SIG-M5 (cell line): ENCODE data around the gene PTGDS.

Experiments used
- DNase-seq: peaks from one replicate; lab custom pipeline; 2025; lab: John Stamatoyannopoulos, UW

Gene PTGDS

DNA sequence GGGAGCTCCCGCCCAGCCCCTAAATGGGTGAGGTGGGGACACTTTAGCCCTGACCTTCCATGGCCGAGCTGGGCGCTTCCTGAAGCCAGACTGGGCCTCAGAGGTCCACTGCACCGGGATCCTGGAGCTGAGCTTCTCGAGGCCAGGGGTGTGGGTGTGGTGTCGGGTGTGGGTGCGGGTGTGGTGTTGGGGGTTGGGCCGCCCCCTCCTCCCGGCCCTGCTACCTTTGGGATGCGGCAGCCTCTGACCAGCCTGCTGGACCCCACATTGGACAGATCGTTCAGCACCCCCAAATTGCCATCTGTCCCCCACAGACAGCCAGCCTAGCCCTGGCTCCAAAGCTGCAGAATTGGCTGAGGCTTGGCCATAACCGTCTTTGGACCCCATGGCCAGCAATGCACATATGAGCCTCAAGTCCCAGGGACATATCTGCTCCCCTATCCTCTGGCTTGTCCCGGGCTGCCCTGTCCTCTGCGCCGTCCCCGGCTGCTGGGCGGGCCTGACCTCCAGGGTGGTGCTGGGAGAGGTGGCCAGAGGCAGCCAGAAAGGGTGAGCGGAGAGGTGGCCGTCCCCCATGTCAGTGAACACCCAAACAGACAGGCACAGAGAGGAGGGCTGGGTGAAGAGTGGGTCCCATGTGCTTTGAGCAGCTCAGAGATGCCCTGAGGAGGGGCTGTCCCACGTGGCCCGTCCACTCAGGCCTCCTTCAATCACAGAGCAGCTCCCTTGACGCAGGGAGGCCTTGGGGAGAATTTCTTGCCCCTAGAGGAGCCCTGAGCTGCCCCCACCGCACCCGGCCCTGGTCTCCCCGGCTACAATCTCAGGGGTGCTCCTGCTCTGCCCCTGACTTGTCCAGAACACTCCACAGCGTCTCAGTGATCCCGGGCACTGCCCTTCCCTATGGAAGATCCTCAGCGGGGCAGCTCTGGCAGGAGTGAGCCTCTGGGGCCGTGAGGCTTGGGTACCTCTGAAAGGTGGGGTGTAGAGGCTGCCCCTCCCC is 3.4 kb upstream of the PTGDS start:
- DNase-seq = no peak

DNA sequence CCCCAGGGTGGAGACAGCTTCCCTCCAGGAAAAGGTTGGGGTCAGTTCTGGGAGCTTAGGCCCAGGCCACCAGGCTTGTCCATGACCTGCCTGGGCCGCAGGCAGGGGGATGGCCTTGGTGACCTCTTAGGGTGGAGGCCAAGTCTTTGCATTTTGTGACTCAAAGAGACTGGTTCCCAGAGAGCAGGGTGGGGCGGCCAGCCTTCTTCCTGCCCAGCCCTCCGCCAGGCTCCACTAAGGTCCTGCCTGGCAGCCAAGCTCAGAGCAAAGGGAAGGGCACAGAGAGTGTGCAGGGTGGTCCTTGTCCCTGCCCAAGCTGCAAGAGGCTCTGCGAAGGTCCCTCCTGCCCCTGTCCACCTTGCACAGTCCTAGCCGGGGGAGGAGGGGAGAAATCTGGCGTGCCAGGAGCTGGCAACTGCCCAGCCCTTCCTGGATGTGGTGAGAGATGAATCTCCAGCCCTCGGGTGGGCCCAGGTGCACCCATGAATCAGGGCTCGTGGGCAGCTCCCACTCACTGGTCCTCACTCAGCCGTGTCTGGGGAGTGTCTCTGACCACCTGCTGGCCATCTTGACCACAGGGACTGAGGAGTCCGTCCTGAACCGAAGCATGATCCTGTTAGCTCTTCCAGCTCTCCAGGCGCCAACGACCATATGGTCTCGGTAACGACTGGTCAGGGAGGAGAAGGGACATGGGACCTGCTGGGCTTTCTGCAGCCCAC is 2.3 kb upstream of the PTGDS start:
- DNase-seq = no peak

DNA sequence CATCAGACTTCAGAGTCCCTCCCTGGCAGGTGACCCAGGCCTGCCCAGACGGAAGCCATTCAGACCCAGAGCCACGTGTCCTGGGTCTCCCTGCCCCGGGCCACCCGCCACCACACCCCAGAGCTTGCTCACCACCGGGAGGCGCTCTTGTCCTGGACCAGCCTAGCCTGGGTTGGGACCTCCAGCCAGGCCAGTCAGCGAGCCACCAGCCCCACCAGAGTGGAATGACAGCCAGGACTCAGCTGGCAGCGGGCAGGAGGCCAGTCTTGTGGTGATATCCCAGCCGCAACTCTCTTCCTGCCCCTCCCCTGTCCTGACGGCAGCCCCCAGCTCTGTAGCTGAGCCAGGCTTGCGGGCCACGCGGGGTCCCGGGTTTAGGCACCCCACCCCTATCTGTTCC is 1.7 kb upstream of the PTGDS start:
- no peak for DNase-seq

- DNase-seq = no peak
These were observed 357 bp downstream of the PTGDS start for GRCh38 chr9:136977649-136978072.

- no peak for DNase-seq
These were observed 965 bp downstream of the PTGDS start for GRCh38 chr9:136978073-136978864.

GRCh38 chr9:136978865-136979544 is 1.7 kb downstream of the PTGDS start:
- DNase-seq = no peak

- DNase-seq = no peak
These were observed 2.7 kb downstream of the PTGDS start for GRCh38 chr9:136979769-136980587.

GRCh38 chr9:136980669-136981478 is 3.6 kb downstream of the PTGDS start:
- no peak for DNase-seq

DNA sequence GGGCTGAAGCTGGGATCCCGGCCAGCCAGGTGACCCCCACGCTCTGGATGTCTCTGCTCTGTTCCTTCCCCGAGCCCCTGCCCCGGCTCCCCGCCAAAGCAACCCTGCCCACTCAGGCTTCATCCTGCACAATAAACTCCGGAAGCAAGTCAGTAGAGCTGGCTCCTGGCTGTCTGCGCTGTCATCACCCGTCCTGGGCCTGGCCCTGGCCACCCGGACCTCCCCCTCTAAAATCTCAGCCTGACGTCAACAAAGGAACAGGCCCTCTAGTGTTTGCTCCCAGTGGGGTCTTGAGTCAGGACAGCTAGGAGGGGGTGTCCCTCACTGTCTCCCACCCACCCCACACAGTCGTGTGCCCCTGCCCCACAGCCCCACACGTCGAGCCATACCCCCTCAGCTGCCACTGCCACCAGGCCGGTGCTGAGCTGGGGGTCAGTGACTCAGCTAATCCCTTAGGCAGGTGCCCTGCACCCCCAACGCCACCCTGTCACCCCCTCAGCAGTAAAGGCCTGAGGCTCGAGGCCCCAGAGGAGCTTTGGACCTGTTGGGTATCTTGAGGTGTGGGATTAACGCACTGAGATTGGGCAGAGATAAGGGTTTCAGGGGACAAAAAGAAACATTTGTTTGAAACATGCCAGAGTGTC is 4.4 kb downstream of the PTGDS start:
- DNase-seq = no peak

GRCh38 chr9:136982232-136983051 is 5.1 kb downstream of the PTGDS start, which contains the start of gene LCNL1:
LCNL1 (plus strand) TSS chr9:136982993; CDS start chr9:136983587, 594 bp downstream.
- no peak for DNase-seq

GRCh38 chr9:136983167-136983566 is 5.9 kb downstream of the PTGDS start:
- DNase-seq = no peak

DNA sequence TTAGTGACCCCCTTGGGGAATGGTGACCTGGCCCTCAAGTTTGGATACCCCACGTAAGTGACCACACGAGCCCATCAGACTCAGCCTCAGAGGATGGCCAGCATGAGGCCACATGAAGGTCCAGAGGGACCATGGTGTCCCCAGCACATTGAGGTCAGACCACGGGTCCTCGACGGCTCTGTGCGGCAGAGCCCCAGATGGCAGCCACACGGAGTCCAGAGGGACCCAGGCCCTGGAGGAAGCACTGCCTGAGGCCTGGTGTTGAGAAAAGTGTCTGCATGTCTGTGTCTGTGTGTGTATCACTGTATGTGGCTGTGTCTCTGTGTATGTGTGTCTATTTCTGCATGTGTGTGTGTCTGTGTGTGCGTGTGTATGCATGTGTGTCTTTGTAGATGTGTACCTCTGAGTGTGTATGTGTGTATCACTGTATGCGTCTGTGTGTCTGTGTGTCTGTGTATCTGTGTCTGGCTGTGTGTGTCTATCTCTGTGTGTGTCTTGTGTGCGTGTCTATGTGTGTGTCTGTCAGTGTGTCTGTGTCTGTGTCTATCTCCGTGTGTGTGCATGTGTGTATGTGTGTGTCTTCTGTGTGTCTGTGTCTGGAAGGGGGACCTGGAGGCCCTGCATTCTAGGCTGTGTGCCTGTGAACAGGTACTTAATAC is 6.5 kb downstream of the PTGDS start:
- DNase-seq = no peak

DNA sequence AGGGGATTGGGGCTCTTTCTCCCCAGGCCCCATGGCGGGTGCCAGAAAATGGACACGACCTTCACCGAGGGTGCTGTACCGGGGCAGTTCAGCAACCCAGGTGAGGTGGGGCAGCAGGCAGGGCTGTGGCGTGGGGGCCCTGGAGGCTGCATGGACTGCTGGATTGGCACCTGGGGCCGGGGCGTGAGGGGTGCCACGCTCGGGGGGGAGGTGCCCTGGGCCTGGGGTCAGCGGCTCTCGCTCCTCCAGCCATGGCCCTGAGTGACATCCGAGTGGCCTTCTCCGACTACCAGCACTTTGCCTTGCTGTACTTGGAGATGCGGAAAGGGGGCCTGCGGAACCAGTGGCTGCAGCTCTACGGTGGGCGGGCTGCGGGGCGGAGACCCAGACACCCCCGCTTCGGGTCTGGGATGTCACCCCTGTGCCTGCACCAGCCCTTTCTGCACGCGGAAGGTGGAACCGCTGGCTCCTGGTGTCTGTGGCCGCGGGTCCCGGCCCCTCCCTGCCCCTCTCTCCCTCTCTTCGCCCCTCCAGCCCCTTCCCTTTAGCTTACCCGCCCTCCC is 7.2 kb downstream of the PTGDS start:
- no peak for DNase-seq

- no peak for DNase-seq
These were observed 7.8 kb downstream of the PTGDS start for GRCh38 chr9:136985027-136985602.

DNA sequence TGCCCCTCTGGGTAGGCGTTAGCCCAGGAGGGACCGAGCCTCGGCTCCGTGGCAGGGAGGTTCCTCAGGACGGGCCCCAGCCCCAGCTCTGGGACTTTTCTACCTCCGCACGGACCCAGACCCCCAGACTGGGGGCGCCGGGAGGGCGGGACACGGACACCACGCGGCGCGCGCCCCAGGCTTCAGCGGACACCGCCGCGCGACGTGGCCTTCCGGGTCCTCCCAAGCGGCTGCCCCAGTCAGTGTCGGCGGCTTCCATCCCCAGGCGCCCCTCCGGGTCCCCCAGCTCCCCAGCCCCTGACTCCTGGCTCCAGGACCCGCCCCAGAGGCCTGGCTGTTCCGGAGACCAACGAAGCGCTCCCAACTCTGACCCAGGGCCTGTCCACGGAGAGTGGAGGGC is 8.5 kb downstream of the PTGDS start:
- DNase-seq = no peak

GRCh38 chr9:136988872-136989271 is 11.6 kb downstream of the PTGDS start:
- no peak for DNase-seq

DNA sequence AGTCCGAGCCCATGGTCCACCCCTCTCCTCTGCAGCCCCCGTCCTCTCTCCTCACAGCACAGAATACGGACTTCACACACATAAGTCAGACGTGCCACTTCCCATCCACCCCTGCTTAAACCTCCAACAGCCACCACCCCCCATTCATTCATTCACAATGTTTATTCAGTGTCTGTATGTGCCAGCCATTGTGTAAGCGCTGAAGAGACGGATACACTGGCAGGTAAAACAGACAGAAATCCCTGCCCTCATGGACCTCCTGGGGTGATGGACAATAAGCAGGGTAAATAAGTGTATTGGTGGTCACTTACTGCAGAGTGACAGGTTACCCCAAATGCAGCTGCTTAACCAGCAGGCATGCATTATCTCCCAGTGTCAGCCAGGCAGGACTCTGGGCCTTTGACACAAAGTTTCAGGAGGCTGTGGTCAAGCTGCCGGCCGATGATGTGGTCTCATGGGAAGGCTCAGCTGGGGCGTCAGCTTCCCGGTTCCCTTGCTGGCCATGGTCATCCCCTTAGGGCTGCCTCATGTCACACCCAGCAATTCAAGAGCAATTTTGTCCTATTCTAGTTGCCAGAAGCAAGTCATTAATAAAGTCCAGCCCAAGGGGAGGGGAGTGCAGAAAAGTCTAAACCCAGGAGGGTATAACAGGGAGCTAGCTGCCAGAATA is 13.1 kb downstream of the PTGDS start:
- no peak for DNase-seq
